HG03439 (cell line): ENCODE measurements around the gene CCDC77.

ENCODE experiments used
- ATAC-seq: cut with Tn5 transposase; IDR thresholded peaks from one replicate; pipeline ENCODE4 v1.9.1; 2021; ENCODE audit warnings: mild to moderate bottlenecking, moderate library complexity; ENCODE audit not compliant: unreplicated experiment

Gene CCDC77

DNA sequence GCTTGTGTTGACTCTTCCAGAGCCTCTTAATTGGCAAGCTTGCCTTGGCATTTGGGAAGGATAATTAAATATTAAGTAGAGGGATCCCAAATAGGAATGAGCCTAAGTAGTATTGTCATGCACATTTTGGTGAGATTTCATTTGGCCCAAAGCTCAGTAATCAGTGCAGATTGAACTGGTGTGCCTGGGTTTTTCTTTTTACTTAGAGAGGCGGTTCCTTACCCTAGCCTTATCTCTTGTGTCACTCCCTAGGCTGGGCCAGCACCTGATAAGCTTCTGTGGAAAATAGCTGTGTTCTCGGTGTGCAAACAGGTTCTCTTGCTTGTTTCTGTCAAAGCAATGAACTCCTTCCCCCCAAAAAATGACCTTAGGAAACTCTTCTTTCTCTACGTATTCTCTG lies 49.0 kb downstream of the CCDC77 start:
- ATAC-seq, result no peak

DNA sequence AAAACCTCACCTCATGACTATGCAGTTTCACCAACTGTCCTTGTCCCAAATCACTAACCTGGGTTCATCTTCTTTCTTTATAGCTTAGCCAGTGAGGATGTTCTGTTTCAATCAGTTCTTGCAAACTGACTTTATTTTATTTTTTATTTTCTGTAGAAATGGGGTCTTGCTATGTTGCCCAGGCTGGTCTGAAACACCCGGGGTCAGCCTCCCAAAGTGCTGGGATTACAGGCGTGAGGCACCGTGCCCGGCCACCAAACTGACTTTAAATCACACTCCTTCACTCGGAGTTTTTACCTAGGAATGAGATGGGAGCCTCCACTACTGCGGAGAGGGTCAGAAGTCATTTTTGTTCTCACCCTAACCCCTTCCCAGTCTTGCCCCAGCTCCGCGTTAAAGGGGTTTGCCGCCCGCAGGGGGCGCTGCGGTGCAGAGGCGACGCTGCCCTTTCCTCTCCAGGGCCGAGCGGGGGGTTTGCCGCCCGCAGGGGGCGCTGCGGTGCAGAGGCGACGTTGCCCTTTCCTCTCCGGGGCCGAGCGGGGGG lies 51.3 kb downstream of the CCDC77 start:
- no peak for ATAC-seq

DNA sequence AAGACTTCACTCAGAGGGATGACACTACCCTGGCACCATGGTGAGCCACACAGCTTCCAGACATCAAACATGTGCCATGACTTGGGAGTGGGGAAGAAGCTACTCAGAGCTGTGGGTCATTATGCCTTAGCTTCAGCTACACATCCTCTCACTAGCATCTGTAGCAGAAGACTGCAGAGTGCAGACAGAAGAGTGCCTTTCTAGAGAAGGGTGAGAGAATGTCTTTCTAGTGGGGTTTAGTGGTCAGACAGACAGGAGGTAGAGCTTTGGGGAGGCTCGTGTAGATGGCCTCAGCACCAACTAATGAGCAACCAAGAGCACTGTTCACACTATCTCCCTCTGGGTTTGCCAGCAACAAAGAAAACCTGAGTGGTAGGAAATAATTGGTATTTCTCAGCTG lies 53.4 kb downstream of the CCDC77 start:
- ATAC-seq, result no peak

DNA sequence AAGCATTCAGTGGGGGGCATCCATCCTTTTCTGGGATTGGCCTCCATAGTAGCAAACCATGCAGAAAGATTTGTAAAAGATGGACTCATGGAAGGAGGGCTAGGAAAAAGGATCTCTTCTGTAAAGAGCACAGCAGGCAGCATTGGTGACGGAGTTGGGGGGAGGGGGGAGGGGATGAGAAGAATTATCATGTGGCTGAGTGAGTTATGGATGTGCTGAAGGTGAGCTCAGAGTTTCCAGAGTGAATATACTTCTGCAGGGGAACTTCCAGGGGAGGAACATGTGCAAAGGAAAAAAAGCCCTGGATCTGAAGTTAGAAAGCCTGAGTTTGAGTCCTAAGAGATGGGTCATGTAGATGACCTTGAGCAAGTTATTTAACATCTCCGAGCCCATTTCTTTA lies 54.4 kb downstream of the CCDC77 start:
- ATAC-seq, result no peak

DNA sequence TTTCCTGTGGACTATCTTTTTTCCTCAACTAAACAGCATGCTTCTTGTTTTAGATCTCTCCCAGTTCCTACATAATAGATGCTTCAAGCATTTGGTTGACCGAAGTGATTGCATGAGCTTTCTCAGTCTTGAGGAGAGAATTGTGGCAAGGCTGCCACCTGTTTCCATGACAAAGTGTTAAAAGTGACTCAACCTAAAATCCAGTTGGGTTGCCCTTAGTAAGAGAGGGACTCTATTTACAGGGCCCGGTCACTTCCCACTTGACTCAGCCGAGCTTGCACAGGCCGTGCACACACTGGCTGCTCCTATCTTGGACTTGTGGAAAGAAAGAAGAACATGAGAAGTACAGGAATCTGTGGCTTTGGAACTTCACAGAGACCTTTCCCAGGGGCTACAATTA lies 56.2 kb downstream of the CCDC77 start:
- ATAC-seq, result no peak

DNA sequence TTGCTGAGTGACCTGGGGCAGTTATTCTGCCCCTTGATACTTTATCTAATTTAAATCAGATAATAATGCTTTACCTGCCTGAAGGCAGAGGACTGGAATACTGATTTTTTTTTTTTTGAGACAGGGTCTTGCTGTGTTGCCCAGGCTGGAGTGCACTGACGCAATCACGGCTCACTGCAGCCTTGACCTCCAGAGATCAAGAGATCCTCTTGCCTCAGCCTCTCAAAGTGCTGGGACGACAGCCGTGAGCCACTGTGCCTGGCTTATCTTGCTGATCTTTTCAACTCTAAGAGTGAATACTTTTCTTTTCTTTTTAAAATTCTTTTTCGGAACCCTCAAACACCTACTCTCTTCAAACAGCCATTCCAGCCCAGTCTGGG lies 57.6 kb downstream of the CCDC77 start:
- no peak for ATAC-seq

DNA sequence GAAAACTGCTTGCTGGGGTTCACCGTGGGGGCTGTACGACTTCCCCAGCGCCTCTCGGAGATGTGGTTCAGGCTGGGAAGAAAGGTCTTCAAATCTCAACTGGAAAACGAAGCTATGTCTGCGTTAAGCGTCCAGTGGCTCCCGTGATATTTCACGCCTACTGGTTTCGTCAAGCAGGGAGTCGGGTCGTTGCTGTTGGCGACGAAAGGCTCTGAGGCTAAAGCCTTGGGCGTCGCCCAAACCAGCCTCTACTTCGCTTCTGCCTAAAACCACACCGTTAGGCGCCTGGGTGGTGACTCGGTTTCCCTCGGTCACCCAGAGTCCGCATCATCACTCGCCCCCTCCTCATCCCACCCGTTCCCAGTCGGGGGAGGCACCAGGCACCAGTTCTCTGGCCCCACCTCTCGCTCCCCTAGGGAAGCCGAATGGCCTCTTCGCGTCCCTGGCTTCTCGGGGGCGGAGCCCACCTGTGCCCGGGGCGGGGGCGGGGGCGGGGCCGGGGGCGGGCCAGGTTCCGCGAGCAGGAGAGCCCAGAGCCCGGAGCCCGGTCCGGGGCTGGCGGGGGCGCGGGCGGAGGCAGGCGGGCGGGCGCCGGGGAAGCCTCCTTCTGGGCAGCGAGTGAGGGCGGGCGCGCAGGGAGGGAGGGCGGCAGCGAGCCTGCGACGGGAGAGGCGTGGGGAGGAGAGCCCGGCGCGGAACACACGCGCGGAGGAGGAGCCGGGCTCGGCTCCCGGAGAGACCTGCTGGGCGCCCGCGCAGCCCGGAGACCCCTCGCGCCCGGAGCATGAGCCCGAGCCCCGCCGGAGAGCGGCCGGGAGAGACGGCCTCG lies 58.2 kb downstream of the CCDC77 start, which contains the start of gene B4GALNT3:
Gene B4GALNT3, plus strand, starts transcription at position 510 of the 829 bp plus-strand sequence. CDS start 438 bp downstream, outside the sequence.
- ATAC-seq, result no peak

DNA sequence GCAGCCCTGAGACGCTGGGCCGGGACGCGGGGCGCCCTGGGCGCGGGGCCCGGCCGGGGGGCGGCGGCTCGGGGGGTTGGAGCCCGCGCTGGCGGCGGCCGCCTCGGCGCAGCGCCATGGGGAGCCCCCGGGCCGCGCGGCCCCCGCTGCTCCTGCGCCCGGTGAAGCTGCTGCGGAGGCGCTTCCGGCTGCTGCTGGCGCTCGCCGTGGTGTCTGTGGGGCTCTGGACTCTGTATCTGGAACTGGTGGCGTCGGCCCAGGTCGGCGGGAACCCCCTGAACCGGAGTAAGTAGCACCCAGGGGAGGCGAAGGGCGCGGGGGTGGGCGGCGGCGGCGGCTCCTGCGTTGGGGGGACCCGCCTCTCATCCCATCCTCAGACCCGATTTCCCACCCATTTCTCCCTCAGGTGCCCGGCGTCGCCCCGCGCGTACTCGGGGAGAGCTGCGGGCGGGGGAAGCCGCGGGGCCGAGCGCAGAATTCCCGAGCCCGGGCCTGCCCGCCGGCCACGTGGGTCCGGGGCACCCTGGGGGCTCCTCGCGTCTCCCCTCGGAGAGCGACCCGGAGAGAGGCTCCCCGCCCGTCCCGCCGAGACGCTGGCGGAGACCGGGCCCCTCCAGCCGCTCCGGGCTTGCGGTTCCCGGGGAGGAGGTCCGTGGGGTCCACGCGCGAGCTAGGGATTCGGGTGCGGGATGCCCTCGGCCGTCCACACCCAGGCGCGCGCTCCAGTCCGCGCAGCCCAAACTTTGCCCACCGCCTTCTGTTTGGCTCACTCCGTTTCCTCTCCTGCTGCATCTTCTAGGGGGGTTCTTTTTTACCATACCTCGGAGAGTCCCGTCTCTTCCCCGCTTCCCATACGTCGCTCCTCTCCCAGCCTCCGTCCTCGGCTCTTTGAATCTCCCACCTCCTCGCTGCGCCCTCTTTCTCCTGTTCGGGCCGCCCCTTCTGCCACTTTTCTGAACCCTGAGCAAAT lies 59.1 kb downstream of the CCDC77 start:
- no peak for ATAC-seq

DNA sequence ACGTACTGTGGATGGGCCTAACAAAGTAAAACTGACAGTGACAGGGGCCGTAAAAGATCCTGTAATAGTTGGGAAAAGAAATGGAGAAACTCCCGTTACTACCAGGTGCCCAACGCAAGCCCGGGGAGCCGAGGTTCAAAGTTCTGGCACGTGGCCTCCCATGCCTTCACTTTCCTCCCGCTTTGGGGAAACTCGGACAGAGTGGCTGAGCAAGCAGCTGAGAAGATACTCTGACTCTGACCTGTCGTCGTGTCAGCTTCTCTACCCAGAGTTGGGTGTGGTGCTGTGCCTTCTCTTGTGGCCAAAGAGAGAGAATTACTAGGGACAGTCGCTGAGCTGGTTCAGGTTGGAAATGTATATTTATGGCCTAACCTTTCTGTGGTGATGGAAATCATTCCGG lies 60.0 kb downstream of the CCDC77 start:
- no peak for ATAC-seq

DNA sequence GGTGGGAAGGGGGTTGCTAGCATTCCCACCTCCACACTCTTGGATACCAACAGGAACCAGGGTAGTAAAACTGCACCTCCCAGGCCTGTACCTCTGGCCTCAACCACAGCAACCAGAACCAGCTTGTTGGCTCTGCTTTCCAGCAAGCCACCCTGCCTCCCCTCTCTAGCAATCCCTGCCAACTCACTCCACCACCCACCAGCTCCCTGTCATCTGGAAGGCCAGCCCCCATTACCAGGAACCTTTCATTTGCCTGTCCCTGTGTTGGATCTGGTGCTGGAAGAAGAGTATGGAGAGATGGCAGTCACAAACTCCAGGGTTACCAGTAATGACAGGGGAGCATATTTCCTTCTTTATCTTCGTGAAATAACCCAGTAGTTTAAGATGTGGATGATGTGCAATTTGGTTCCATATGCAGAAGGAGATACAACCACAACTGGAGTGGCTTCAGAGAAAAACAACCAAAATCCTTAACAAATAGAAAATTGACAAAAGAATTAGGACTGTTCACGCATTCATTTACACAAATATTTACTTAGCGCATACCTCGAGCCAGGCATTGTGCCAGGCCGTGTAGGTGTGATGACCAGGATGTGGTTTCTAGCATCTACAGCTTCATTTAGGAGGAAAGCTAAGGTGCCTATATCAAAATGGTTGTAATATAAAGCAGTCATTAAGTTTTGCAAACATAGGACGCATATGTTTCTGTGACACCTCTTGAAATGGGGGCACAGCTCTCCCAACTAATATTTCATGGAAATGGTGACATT lies 61.7 kb downstream of the CCDC77 start:
- no peak for ATAC-seq

DNA sequence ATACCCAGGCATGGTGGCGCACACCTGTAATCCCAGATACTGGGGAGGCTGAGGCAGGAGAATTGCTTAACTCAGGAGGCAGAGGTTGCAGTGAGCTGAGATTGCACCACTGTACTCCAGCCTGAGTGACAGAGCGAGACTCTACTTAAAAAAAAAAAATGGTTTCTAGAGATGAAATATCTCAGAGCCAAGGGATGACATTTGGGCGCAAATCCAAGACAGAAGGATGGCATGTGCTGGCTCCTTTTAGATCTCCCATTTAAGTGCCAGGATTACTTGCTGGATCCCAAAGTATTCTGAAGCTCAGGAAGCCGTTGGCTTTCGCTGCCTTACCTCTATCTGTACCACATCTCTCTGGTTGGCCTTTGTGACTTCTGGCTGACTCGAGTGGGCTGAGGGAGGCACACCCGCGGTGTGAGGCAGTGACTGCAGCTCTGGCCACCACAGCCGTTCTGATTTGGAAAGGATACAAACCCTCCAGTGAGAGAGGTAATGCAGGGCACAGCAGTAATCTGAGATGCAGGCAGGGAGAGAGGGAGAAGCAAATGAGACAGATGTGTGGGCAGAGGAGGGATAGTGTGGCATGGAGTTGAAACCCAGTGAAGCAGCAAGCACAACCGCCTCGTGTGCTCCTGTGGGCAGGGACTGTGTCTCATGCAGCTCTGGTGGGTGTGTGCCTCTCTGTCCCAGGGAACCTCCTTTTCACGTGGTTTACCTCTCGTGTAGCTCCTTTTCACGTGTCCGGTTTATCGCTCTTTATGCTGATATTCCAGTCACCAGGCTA lies 63.2 kb downstream of the CCDC77 start:
- no peak for ATAC-seq

DNA sequence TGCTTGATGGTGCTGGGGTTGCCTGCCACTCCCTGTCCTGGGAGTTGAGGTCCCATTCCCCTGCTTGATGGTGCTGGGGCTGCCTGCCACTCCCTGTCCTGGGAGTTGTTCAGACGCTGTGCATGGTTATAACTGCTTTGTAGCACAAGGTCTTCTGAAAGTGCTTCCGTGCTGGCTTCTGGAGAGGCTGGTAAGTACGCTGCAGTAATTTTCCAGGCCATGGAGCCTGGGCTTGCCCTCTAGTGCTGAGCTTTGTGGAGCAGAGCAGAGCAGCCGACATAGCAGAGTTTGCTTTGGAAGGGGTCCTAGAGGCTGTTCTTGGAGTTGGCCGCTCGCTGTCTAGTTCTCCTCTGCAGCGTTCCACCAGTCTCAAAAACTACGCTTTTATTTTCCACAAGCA lies 64.6 kb downstream of the CCDC77 start:
- ATAC-seq, result no peak

DNA sequence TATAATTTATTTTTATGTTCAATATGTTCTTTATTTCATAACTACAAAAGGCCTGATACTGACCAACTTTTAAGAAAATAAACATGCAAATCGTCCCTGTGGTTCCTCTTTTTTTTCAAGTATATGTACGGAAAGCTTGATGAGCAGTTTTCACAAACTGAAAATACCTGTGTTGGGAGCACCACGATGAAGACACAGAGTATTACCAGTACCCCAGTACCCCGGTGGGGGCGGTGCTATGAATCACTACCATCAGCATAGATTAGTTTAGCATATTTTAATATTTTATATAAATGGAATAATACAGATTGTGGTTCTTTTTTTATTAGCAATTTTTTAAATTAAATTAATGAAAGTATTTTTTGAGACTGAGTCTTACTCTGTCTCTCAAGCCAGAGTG lies 65.3 kb downstream of the CCDC77 start:
- no peak for ATAC-seq

DNA sequence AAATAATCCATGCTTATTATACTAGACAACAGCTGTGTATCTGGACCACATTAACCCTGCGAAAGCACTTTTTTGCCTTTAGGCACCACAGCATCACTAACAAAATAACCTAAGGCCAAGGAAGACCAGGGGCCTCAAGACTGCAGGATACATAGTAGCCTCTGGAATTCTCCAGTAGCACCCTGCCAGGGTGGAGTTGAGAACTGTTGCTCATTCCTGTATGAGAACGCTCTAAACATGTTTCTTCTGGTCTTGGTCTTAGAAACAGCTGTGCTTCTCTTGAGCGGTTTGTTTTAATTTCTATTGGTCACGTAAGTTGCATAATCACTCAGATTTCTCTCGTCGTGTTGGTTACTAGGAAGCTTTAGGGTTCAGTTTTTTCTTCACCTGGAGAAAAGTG lies 66.1 kb downstream of the CCDC77 start:
- no peak for ATAC-seq

DNA sequence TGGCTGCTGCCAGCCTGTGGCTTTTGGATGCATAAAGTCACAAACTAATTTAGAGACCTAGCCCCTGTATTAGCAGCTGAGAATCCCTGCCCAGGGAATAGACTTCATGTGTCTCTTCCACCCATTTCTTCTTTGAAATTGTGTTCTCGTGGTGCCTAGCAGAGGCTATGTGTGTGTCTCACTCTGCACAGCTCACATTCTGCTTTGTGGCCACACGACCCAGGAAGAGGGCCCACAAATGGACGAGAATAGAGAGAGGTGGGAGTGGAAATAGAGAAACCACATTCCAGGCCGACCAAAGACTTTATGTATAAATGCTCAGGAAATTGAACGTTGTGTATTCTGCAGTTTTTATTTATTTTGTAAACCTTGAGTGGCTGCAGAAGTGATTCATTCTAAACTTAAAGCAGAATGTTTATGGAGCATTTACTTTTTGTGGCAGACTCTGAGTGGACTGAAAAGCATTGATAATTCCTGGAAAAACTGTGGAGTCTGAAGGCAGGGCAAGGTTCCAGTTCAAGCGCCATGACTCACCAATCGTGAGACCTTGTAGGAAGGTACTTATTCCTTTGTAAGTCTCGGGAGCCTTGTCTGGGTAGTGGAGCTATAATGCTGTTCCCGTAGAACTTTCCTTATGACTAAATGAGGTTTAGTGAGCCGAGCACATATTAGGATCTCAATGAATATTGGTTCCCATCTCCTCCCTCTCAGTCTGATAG lies 67.4 kb downstream of the CCDC77 start:
- ATAC-seq, result no peak

DNA sequence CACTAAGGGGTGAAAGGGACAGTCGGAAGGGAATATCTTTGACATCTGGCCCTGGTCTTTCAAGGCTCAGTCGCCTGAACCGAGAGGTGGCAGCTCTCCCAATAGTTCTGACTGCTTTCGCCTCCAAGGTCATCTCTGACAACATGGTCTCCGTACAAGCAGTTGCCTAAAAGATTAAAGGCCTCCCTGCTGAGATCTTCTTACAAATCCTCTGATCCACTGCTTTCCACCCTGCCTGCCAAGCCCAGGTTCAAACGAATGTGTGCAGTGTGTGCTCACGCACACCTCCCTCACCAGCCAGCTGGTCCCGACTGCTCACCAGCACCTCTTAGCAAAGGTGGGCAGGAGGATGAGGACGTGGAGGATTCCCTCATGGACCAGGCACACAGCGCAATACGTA lies 68.7 kb downstream of the CCDC77 start:
- no peak for ATAC-seq

DNA sequence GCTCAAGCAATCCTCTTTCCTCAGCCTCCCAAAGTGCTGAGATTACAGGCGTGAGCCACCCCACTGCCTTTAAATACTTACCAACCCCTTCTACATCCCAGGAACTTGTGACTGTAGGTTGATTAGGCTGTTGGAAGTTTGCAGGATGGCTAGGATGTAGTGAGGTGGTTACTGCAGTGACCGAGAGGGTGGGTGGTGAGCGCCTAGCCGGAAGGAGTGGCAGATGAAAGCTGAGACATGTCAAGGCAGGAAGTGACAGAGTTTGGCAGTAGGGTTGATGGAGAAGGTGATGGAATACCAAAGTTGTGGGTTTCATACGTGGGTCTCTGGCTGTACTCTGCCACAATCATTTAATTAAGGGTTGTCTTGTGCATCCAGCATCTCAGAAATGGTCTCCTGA lies 71.8 kb downstream of the CCDC77 start:
- no peak for ATAC-seq

DNA sequence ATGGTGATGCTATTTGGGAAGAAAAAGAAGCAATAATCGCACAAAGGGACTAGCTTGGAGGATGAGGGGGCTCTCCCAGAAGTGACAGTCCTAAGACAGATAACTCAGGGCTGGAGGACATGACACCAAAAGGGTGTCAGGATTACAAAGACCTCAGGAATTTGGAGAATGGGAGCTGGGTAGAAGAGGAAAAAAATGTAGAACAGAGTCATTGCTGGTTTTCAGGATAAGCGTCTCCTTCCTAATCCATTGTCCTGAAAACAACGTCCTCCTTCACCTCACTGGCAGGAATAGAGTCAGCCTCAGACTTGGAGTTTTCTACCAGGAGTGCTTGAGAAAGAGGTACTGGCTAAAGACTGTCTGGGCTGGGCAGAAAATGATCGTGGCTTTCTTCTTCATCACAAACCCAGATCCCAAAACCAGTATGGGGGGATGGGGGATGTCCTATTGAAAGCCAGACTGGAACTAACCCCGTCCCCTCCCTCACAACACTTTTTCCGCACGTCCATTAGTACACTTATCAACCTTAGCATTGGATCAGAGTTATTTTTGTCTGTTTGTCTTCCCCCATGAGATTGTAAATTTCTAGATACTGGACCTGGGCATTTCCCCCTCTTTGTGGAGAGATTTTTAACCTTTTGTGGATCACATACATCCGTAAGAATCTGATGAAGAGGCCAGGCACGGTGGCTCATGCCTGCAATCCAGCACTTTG lies 72.6 kb downstream of the CCDC77 start:
- ATAC-seq, result no peak

DNA sequence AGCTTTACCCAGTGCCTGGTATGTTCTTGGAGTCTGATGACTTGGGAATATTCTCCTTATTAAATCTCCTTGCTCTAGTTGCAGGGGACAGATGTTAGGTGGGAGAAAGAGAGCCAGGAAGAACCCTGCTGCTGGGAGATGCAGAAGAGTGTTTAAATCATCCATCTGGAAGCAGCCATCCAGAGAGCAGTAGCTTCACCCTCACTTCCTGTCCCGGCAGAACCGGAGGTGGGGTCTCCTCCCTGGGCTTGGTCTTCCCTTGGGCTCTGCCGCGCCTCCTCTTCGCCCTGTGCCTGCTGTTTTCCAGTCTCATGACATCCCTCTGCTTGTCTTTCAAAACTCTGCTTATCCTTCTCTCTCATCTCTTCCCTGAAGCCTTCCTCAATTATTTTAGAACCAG lies 73.8 kb downstream of the CCDC77 start:
- no peak for ATAC-seq
